Ascending aorta (tissue), 2 donors: Measurements from ENCODE around the gene FANCC. TPM values are rescaled to one million over a fixed set of nuclear protein-coding genes. Genes with fewer than 3 reads are reported as not detected.

ENCODE experiments used
- DNase-seq, 2 donors: peaks; one replicate each; pipeline ENCODE4 v3.0.0-alpha.2; 2019; ENCODE audit warnings: low spot score in 2 of 2
- H3K27ac ChIP-seq, 2 donors: fragments of 200-600 bp; sonication (generic); one replicate each; pipeline ENCODE4 v1.5.1; 2016 to 2017; ENCODE audit warnings: mild to moderate bottlenecking in 1 of 2
- H3K27me3 ChIP-seq: fragments of 200-600 bp; sonication (generic); one replicate; pipeline ENCODE4 v1.5.1; 2017
- H3K36me3 ChIP-seq, 2 donors: fragments of 200-600 bp; sonication (generic); one replicate each; pipeline ENCODE4 v1.5.1; 2016
- H3K4me1 ChIP-seq, 2 donors: fragments of 200-600 bp; sonication (generic); one replicate each; pipeline ENCODE4 v1.5.1; 2016 to 2017; ENCODE audit warnings: mild to moderate bottlenecking in 1 of 2
- H3K4me3 ChIP-seq, 2 donors: fragments of 200-600 bp; sonication (generic); one replicate each; pipeline ENCODE4 v1.5.1; 2016 to 2017; ENCODE audit warnings: mild to moderate bottlenecking in 1 of 2
- H3K9me3 ChIP-seq, 2 donors: fragments of 200-600 bp; sonication (generic); one replicate each; pipeline ENCODE4 v1.5.1; 2016
- CTCF ChIP-seq, 3 experiments: fragments of 200-600 bp in 2 of 3; fragments of 450-650 bp in 1 of 3; sonication (generic) in 2 of 3; IDR thresholded peaks; one replicate each; pipeline ENCODE4 v1.5.1; 2016 to 2019; ENCODE audit warnings: antibody characterized with exemption in 3 of 3, mild to moderate bottlenecking in 1 of 3, moderate library complexity in 1 of 3
- intact Hi-C: fragments of 100-400 bp; cut with DNase I; formaldehyde crosslinking; loops from one replicate; pipeline ENCODE4 v1.15.1; 2023
- total RNA-seq: library from RNA; depleted of rRNA; stranded (reverse); fragments of >200 nt; gene quantifications from one replicate; pipeline ENCODE4 v1.1.0, GENCODE V29; 2016

Gene FANCC
- total RNA-seq, 1 donor from 2014 or later, result 0.64 TPM

DNA sequence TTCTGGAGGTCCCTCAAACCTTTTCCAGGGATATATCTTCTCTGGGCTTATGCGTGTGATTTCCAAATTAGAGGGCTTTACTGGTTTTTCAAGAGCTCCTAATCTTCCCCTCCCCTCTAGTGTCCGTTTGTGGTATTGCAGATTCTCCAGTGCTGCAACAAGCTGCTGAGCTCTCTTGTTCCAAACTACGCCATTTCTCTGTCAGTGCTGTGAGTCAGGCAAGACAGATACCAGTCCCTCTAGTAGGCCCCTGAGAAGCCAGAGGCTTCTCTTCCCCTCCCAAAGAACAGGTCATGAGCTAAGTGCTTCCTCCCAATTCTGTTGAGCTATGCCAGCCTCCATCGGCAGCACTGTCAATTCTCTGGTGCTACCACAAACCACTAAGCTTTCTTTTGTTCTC lies 149.5 kb downstream of the FANCC start:
- Histone ChIP-seq H3K27ac (no peak overlapping the region), H3K36me3 (no peaks in the 10 kb centered on the region), H3K27me3 (no peaks in the 10 kb centered on the region), H3K4me1 (no peaks in the 10 kb centered on the region), H3K9me3 (no peaks in the 10 kb centered on the region), H3K4me3 (no peak overlapping the region)
- DNase-seq, result no peak
- intact Hi-C loops, result no loop called here
- TF ChIP-seq CTCF (IDR thresholded peaks at IDR 0.05), result peak; percentile 47 to 70 (median 66)

- H3K9me3 ChIP-seq, result no peaks in the 10 kb centered on the region
- no peaks in the 10 kb centered on the region for H3K27me3 ChIP-seq
- no peak for TF ChIP-seq CTCF (IDR thresholded peaks at IDR 0.05)
- H3K4me1 ChIP-seq, result no peaks in the 10 kb centered on the region
- no peak for DNase-seq
- intact Hi-C loops, result no loop called here
- no peak overlapping the region for H3K4me3 ChIP-seq
- H3K27ac ChIP-seq, result no peak overlapping the region
- no peaks in the 10 kb centered on the region for H3K36me3 ChIP-seq
Observed at GRCh38 chr9:95165004-95165403, 152.5 kb downstream of the FANCC start.

DNA sequence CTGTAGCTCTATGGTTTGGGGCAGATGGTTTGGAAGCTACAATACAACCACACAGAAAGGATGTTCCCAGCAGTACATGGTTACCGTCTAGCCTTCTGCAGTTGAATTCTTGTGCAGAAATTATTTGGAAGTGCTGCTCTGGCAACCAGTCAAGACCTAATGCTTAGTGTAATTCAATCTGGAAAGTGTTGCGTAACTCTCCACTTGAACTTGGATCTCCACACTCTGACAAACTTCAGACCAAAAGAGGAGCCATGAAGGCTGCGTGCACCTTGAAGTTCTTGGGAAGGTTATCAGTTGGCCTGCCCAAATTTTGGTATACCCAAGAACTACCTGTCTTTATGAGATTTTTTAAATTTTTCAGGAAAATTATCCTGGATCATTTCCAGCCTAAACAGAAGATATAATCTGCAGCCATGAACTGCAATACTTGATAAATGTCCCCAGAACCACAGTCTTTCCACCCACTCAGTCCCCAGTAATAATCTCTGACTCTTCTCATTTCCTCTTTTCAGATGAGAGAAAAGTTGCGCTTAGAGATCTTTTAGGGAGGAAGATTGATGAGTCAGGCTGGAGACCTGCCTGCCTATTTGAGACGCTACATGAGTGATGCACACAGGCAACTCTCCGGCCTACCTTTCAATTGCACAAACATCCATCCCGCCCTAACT lies 159.9 kb downstream of the FANCC start:
- peak overlapping the region in 1 of 2 donors; percentile 18 for H3K4me3 ChIP-seq
- H3K4me1 ChIP-seq, result peaks cover 0 to 14% of the 10 kb centered on the region in 2 donors
- H3K9me3 ChIP-seq, result no peaks in the 10 kb centered on the region
- intact Hi-C loops, result loop anchor here (2.0 kb wide), 1 partner anchor 31 kb away; no protein-coding TSS in a partner anchor
- peak in 1 of 2 donors; percentile 82 for DNase-seq
- no peaks in the 10 kb centered on the region for H3K27me3 ChIP-seq
- TF ChIP-seq CTCF (IDR thresholded peaks at IDR 0.05), result no peak
- peak overlapping the region in 1 of 2 donors; percentile 30 for H3K27ac ChIP-seq
- no peaks in the 10 kb centered on the region for H3K36me3 ChIP-seq

GRCh38 chr9:95156074-95156473 lies 161.4 kb downstream of the FANCC start:
- H3K27me3 ChIP-seq, result no peaks in the 10 kb centered on the region
- no peak overlapping the region for H3K4me3 ChIP-seq
- H3K9me3 ChIP-seq, result no peaks in the 10 kb centered on the region
- DNase-seq, result no peak
- TF ChIP-seq CTCF (IDR thresholded peaks at IDR 0.05), result no peak
- no peak overlapping the region for H3K27ac ChIP-seq
- peaks cover 0 to 14% of the 10 kb centered on the region in 2 donors for H3K4me1 ChIP-seq
- intact Hi-C loops, result loop anchor here (2.0 kb wide), 1 partner anchor 33 kb away; no protein-coding TSS in a partner anchor
- H3K36me3 ChIP-seq, result no peaks in the 10 kb centered on the region

DNA sequence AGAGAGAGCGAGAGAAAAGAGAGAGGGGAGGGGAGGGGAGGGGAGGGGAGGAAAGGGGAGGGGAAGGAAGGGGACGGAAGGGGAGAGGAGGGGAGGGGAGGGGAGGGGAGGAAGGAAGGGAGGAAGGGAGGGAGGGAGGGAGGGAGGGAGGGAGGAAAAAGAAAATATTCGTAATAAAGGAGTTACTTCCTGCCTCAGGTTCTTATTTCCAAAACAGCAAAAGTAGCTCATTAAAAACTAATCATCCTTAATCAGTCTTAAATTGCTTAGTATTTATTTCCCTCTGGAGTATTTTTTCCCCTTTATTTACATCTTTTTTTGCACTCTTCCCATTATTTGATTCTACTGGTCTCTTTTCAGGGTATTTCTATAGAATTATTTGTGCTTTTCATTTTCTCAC lies 162.3 kb downstream of the FANCC start:
- Histone ChIP-seq H3K27ac (no peak overlapping the region), H3K36me3 (no peaks in the 10 kb centered on the region), H3K4me3 (no peak overlapping the region), H3K4me1 (peaks cover 0 to 14% of the 10 kb centered on the region in 2 donors), H3K9me3 (no peaks in the 10 kb centered on the region), H3K27me3 (no peaks in the 10 kb centered on the region)
- TF ChIP-seq CTCF (IDR thresholded peaks at IDR 0.05), result no peak
- intact Hi-C loops, result no loop called here
- no peak for DNase-seq
